OCI-LY1 (cell line): ENCODE measurements around the gene RPS6KA6.

Source experiments
- EZH2 ChIP-seq: fragments of 200-600 bp; sonication (generic), shearing (Covaris generic); IDR thresholded peaks from 2 replicates; pipeline ENCODE4 v1.8.0; 2017; ENCODE audit warnings: borderline replicate concordance, mixed run types, mild to moderate bottlenecking, antibody characterized with exemption, low read length, moderate library complexity, mixed read lengths
- TF ChIP-seq, protein P1 (sequence below): fragments of 200-600 bp; sonication (generic), shearing (Covaris generic); IDR thresholded peaks from 2 replicates; pipeline ENCODE4 v1.5.1; 2017; ENCODE audit warnings: mild to moderate bottlenecking, antibody characterized with exemption, low read length, moderate library complexity, mixed read lengths

DNA sequence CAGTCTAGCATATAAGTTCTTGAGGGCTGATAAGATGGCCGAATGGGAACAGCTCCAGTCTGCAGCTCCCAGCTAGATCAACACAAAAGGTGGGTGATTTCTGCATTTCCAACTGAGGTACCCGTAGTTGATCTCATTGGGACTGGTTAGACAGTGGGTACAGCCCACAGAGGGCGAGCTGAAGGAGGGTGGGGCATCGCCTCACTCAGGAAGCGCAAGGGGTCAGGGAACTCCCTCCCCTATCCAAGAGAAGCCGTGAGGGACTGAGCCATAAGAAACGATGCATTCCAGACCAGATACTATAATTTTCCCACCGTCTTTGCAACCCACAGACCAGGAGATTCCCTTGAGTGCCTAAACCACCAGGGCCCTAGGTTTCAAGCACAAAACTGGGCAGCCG lies 109.0 kb downstream of the RPS6KA6 start:
- TF ChIP-seq, protein P1, sequence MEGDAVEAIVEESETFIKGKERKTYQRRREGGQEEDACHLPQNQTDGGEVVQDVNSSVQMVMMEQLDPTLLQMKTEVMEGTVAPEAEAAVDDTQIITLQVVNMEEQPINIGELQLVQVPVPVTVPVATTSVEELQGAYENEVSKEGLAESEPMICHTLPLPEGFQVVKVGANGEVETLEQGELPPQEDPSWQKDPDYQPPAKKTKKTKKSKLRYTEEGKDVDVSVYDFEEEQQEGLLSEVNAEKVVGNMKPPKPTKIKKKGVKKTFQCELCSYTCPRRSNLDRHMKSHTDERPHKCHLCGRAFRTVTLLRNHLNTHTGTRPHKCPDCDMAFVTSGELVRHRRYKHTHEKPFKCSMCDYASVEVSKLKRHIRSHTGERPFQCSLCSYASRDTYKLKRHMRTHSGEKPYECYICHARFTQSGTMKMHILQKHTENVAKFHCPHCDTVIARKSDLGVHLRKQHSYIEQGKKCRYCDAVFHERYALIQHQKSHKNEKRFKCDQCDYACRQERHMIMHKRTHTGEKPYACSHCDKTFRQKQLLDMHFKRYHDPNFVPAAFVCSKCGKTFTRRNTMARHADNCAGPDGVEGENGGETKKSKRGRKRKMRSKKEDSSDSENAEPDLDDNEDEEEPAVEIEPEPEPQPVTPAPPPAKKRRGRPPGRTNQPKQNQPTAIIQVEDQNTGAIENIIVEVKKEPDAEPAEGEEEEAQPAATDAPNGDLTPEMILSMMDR: no peak
- no peak for TF ChIP-seq EZH2
